Activated naive CD4-positive, alpha-beta T cell treated with anti-CD3 and anti-CD28 coated beads for 36 hours (primary cell): ENCODE measurements around the gene CLPX. TPM values are rescaled to one million over a fixed set of nuclear protein-coding genes. Genes with fewer than 3 reads are reported as not detected.
"Not testable (repeated sequence)": the region's sequence is repeated elsewhere in the genome, so short reads cannot be mapped to it uniquely, and the experiment has no call there.

Source experiments
- CTCF ChIA-PET: fragments of 350-600 bp; sonication (Branson Sonifier 250); formaldehyde crosslinking; loops from one replicate; lab custom pipeline; 2021; ENCODE audit warnings: antibody characterized with exemption; lab: Charles Lee
- DNase-seq: peaks from one replicate; pipeline ENCODE4 v3.0.0-alpha.2; 2020
- H3K27ac Mint-ChIP-seq: one replicate; pipeline ENCODE4 v1.8.0; 2021; ENCODE audit warnings: mild to moderate bottlenecking, mixed read lengths
- H3K27me3 Mint-ChIP-seq: one replicate; pipeline ENCODE4 v1.8.0; 2021; ENCODE audit warnings: low read depth, mixed read lengths
- H3K36me3 Mint-ChIP-seq: one replicate; pipeline ENCODE4 v1.8.0; 2021; ENCODE audit warnings: low read depth, mixed read lengths
- H3K4me1 Mint-ChIP-seq: one replicate; pipeline ENCODE4 v1.8.0; 2021; ENCODE audit warnings: low read depth, mixed read lengths
- H3K4me3 Mint-ChIP-seq: one replicate; pipeline ENCODE4 v1.8.0; 2021; ENCODE audit warnings: mild to moderate bottlenecking, moderate library complexity, mixed read lengths
- H3K9me3 Mint-ChIP-seq: one replicate; pipeline ENCODE4 v1.8.0; 2021; ENCODE audit warnings: mixed read lengths
- intact Hi-C: fragments of 100-400 bp; cut with micrococcal nuclease; formaldehyde crosslinking; loops from one replicate; pipeline ENCODE4 v1.15.1; 2023
- total RNA-seq, 2 experiments: library from RNA; stranded (reverse); gene quantifications; one replicate each; pipeline ENCODE4 v1.2.3, GENCODE V29; 2021

CLPX gene
- 10 to 100 TPM; 62.7 to 69.9 TPM for total RNA-seq

GRCh38 chr15:65184868-65185717, at the start of gene CLPX:
TSS of gene CLPX (minus strand) at chr15:65185342. CDS start at chr15:65185153, 189 bp downstream.
- H3K9me3 Mint-ChIP-seq: no peaks in the 10 kb centered on the region
- CTCF ChIA-PET: interaction anchor here (0.6 to 3.6 kb wide), 5 partner anchors 23 to 388 kb away, joined by 3 to 16 read pairs (median 4); no protein-coding TSS in a partner anchor
- peak within 1 kb of the TSS; percentile 94 for H3K27ac Mint-ChIP-seq
- H3K4me1 Mint-ChIP-seq: peaks cover 23% of the 10 kb centered on the region
- H3K36me3 Mint-ChIP-seq: peaks cover 8% of the 10 kb centered on the region
- no peaks in the 10 kb centered on the region for H3K27me3 Mint-ChIP-seq
- DNase-seq: peak; percentile 88
- intact Hi-C loops: loop anchor here (1.0 to 2.0 kb wide), 7 partner anchors 52 to 200 kb away; partner anchors contain the start of genes MTFMT, PARP16, PDCD7 and RNU5A-1
- peak within 1 kb of the TSS; percentile 96 for H3K4me3 Mint-ChIP-seq

- DNase-seq: no peak
- CTCF ChIA-PET: no interaction called here
- no peak overlapping the region for H3K4me3 Mint-ChIP-seq
- peaks cover 3% of the 10 kb centered on the region for H3K4me1 Mint-ChIP-seq
- H3K27me3 Mint-ChIP-seq: no peaks in the 10 kb centered on the region
- H3K36me3 Mint-ChIP-seq: no peaks in the 10 kb centered on the region
- H3K27ac Mint-ChIP-seq: no peak overlapping the region
- intact Hi-C loops: no loop called here
- H3K9me3 Mint-ChIP-seq: no peaks in the 10 kb centered on the region
Measured at GRCh38 chr15:65233696-65234095, 48.6 kb upstream of the CLPX start.

GRCh38 chr15:65232520-65232919, 47.4 kb upstream of the CLPX start:
- CTCF ChIA-PET: no interaction called here
- Mint-ChIP-seq H3K27me3 (no peaks in the 10 kb centered on the region), H3K4me1 (peaks cover 3% of the 10 kb centered on the region), H3K9me3 (no peaks in the 10 kb centered on the region), H3K27ac (no peak overlapping the region), H3K4me3 (no peak overlapping the region), H3K36me3 (no peaks in the 10 kb centered on the region)
- intact Hi-C loops: no loop called here
- no peak for DNase-seq

GRCh38 chr15:65231306-65231705, 46.2 kb upstream of the CLPX start:
- no peak for DNase-seq
- intact Hi-C loops: no loop called here
- Mint-ChIP-seq H3K27me3 (no peaks in the 10 kb centered on the region), H3K9me3 (no peaks in the 10 kb centered on the region), H3K27ac (no peak overlapping the region), H3K4me1 (peaks cover 3% of the 10 kb centered on the region), H3K4me3 (no peak overlapping the region), H3K36me3 (no peaks in the 10 kb centered on the region)
- CTCF ChIA-PET: no interaction called here

- H3K4me3 Mint-ChIP-seq, DNase-seq, CTCF ChIA-PET, H3K9me3 Mint-ChIP-seq, H3K27ac Mint-ChIP-seq, H3K36me3 Mint-ChIP-seq, H3K4me1 Mint-ChIP-seq, H3K27me3 Mint-ChIP-seq, intact Hi-C loops: not testable (repeated sequence)
Measured at GRCh38 chr15:65226901-65227300, 41.8 kb upstream of the CLPX start.

GRCh38 chr15:65226221-65226620, 41.1 kb upstream of the CLPX start:
- intact Hi-C loops: no loop called here

GRCh38 chr15:65223996-65224395, 38.9 kb upstream of the CLPX start:
- peaks cover 4% of the 10 kb centered on the region for H3K4me1 Mint-ChIP-seq
- DNase-seq: no peak
- H3K27ac Mint-ChIP-seq: no peak overlapping the region
- no peaks in the 10 kb centered on the region for H3K9me3 Mint-ChIP-seq
- CTCF ChIA-PET: interaction anchor here (1.3 kb wide), 1 partner anchor 42 kb away, joined by 3 read pairs; no protein-coding TSS in a partner anchor
- H3K36me3 Mint-ChIP-seq: no peaks in the 10 kb centered on the region
- intact Hi-C loops: no loop called here
- no peaks in the 10 kb centered on the region for H3K27me3 Mint-ChIP-seq
- no peak overlapping the region for H3K4me3 Mint-ChIP-seq

More at GRCh38 chr15:65226221-65226620, 41.1 kb upstream of the CLPX start:
- H3K27me3 Mint-ChIP-seq: no peaks in the 10 kb centered on the region
- H3K4me3 Mint-ChIP-seq: no peak overlapping the region
- H3K36me3 Mint-ChIP-seq: no peaks in the 10 kb centered on the region
- H3K27ac Mint-ChIP-seq: no peak overlapping the region
- no peaks in the 10 kb centered on the region for H3K9me3 Mint-ChIP-seq
- no peaks in the 10 kb centered on the region for H3K4me1 Mint-ChIP-seq
- no peak for DNase-seq
- CTCF ChIA-PET: no interaction called here

- no peak for DNase-seq
- intact Hi-C loops: no loop called here
- peaks cover 8% of the 10 kb centered on the region for H3K4me1 Mint-ChIP-seq
- H3K36me3 Mint-ChIP-seq: no peaks in the 10 kb centered on the region
- H3K9me3 Mint-ChIP-seq: no peaks in the 10 kb centered on the region
- H3K27ac Mint-ChIP-seq: no peak overlapping the region
- no peak overlapping the region for H3K4me3 Mint-ChIP-seq
- CTCF ChIA-PET: interaction anchor here (1.2 kb wide), 1 partner anchor 24 kb away, joined by 3 read pairs; no protein-coding TSS in a partner anchor
- H3K27me3 Mint-ChIP-seq: no peaks in the 10 kb centered on the region
Measured at GRCh38 chr15:65222891-65223290, 37.7 kb upstream of the CLPX start.

GRCh38 chr15:65221697-65222096, 36.6 kb upstream of the CLPX start:
- CTCF ChIA-PET: interaction anchor here (1.2 kb wide), 1 partner anchor 25 kb away, joined by 3 read pairs; no protein-coding TSS in a partner anchor
- H3K4me3 Mint-ChIP-seq: no peak overlapping the region
- intact Hi-C loops: no loop called here
- no peaks in the 10 kb centered on the region for H3K9me3 Mint-ChIP-seq
- H3K36me3 Mint-ChIP-seq: no peaks in the 10 kb centered on the region
- no peak overlapping the region for H3K27ac Mint-ChIP-seq
- H3K27me3 Mint-ChIP-seq: no peaks in the 10 kb centered on the region
- H3K4me1 Mint-ChIP-seq: peaks cover 11% of the 10 kb centered on the region
- DNase-seq: no peak

- no peak for DNase-seq
- CTCF ChIA-PET: no interaction called here
- Mint-ChIP-seq H3K9me3 (no peaks in the 10 kb centered on the region), H3K27ac (no peak overlapping the region), H3K36me3 (no peaks in the 10 kb centered on the region), H3K27me3 (no peaks in the 10 kb centered on the region), H3K4me3 (no peak overlapping the region), H3K4me1 (peaks cover 11% of the 10 kb centered on the region)
- intact Hi-C loops: no loop called here
Measured at GRCh38 chr15:65219137-65219536, 34.0 kb upstream of the CLPX start.

GRCh38 chr15:65217526-65218482, 32.7 kb upstream of the CLPX start:
- intact Hi-C loops: no loop called here
- Mint-ChIP-seq H3K4me1 (peaks cover 11% of the 10 kb centered on the region), H3K27ac (no peak overlapping the region), H3K4me3 (no peak overlapping the region), H3K9me3 (no peaks in the 10 kb centered on the region), H3K27me3 (no peaks in the 10 kb centered on the region), H3K36me3 (no peaks in the 10 kb centered on the region)
- CTCF ChIA-PET: interaction anchor here (0.5 to 1.1 kb wide), 2 partner anchors 11 to 37 kb away, joined by 3 read pairs; no protein-coding TSS in a partner anchor
- DNase-seq: no peak

- CTCF ChIA-PET: interaction anchor here (0.6 kb wide), 1 partner anchor 1376 kb away, joined by 4 read pairs; no protein-coding TSS in a partner anchor
Measured at GRCh38 chr15:65215496-65215895, 30.4 kb upstream of the CLPX start.

More at GRCh38 chr15:65215496-65215895, 30.4 kb upstream of the CLPX start:
- DNase-seq: no peak
- H3K27ac Mint-ChIP-seq: no peak overlapping the region
- no peaks in the 10 kb centered on the region for H3K36me3 Mint-ChIP-seq
- peaks cover 13% of the 10 kb centered on the region for H3K4me1 Mint-ChIP-seq
- H3K27me3 Mint-ChIP-seq: no peaks in the 10 kb centered on the region
- no peaks in the 10 kb centered on the region for H3K9me3 Mint-ChIP-seq
- intact Hi-C loops: no loop called here
- H3K4me3 Mint-ChIP-seq: no peak overlapping the region
